Neuronal stem cell (in vitro differentiated cells): ENCODE measurements around the gene RAB11FIP3.
A peak's percentile ranks its signal among the peaks of the same experiment; 100 is the strongest.

Experiments
- DNase-seq: peaks from one replicate; pipeline ENCODE4 v3.0.0-alpha.2; 2013; ENCODE audit warnings: low spot score
- H2AFZ ChIP-seq: one replicate; pipeline ENCODE4 v1.6.1; 2013; ENCODE audit warnings: mild to moderate bottlenecking, low read length, inconsistent platforms
- H2AK5ac ChIP-seq: 2 replicates; pipeline ENCODE4 v1.6.1; 2013; ENCODE audit warnings: low read depth, mild to moderate bottlenecking, inconsistent platforms, low read length, moderate library complexity, mixed read lengths
- H2BK120ac ChIP-seq: 2 replicates; pipeline ENCODE4 v1.6.1; 2013; ENCODE audit warnings: low read depth, mild to moderate bottlenecking, inconsistent platforms, low read length, moderate library complexity, mixed read lengths
- H2BK12ac ChIP-seq: one replicate; pipeline ENCODE4 v1.6.1; 2013; ENCODE audit warnings: low read length, inconsistent platforms
- H2BK15ac ChIP-seq: 2 replicates; pipeline ENCODE4 v1.6.1; 2013; ENCODE audit warnings: mild to moderate bottlenecking, low read length, inconsistent platforms, mixed read lengths
- H2BK5ac ChIP-seq: one replicate; pipeline ENCODE4 v1.6.1; 2013; ENCODE audit warnings: inconsistent platforms, mild to moderate bottlenecking, low read length, moderate library complexity
- H3K14ac ChIP-seq: one replicate; pipeline ENCODE4 v1.6.1; 2013; ENCODE audit warnings: low read length, inconsistent platforms
- H3K18ac ChIP-seq: 2 replicates; pipeline ENCODE4 v1.6.1; 2013; ENCODE audit warnings: low read length, inconsistent platforms
- H3K23ac ChIP-seq: 2 replicates; pipeline ENCODE4 v1.6.1; 2013; ENCODE audit warnings: low read depth, mild to moderate bottlenecking, mixed read lengths, low read length, inconsistent platforms; ENCODE audit not compliant: poor library complexity
- H3K27ac ChIP-seq: replicated peaks from 3 replicates; pipeline ENCODE4 v1.5.1; 2013; ENCODE audit warnings: low read length, inconsistent platforms
- H3K27me3 ChIP-seq, 3 experiments: 2 replicates each; pipeline ENCODE4 v1.6.1; 2013; ENCODE audit warnings: low read length in 3 of 3, mild to moderate bottlenecking in 2 of 3, inconsistent platforms in 1 of 3, low read depth in 1 of 3, mixed read lengths in 1 of 3, moderate library complexity in 1 of 3; ENCODE audit not compliant: control insufficient read depth in 3 of 3, insufficient read depth in 3 of 3
- H3K36me3 ChIP-seq, 2 donors: replicated peaks in 1 of 2; 2 replicates each; pipeline ENCODE4 v1.6.1; 2013; ENCODE audit warnings: low read length in 2 of 2; ENCODE audit not compliant: control insufficient read depth in 2 of 2, insufficient read depth in 2 of 2
- H3K4ac ChIP-seq: 2 replicates; pipeline ENCODE4 v1.6.1; 2013; ENCODE audit warnings: inconsistent platforms, mild to moderate bottlenecking, low read length, moderate library complexity
- H3K4me1 ChIP-seq, 2 donors: 1 replicate in 1 of 2; 2 replicates in 1 of 2; pipeline ENCODE4 v1.6.1; 2013; ENCODE audit warnings: low read length in 2 of 2, low read depth in 1 of 2; ENCODE audit not compliant: control insufficient read depth in 2 of 2, insufficient read depth in 1 of 2
- H3K4me2 ChIP-seq: one replicate; pipeline ENCODE4 v1.6.1; 2013; ENCODE audit warnings: mild to moderate bottlenecking, low read length, inconsistent platforms; ENCODE audit not compliant: insufficient read depth, poor library complexity, severe bottlenecking
- H3K4me3 ChIP-seq, 2 donors: 2 replicates each; pipeline ENCODE4 v1.5.1; 2013; ENCODE audit warnings: low read length in 2 of 2, mild to moderate bottlenecking in 2 of 2, inconsistent platforms in 1 of 2, moderate library complexity in 1 of 2
- H3K79me1 ChIP-seq: one replicate; pipeline ENCODE4 v1.6.1; 2013; ENCODE audit warnings: low read depth, mild to moderate bottlenecking, inconsistent platforms, low read length, moderate library complexity
- H3K9ac ChIP-seq: one replicate; pipeline ENCODE4 v1.6.1; 2013; ENCODE audit warnings: mild to moderate bottlenecking, low read depth, low read length, inconsistent platforms; ENCODE audit not compliant: poor library complexity
- H3K9me3 ChIP-seq, 2 donors: replicated peaks in 1 of 2; 2 replicates each; pipeline versions ENCODE3 to v1.6.1; 2013; ENCODE audit warnings: low read length in 2 of 2, mild to moderate bottlenecking in 2 of 2, inconsistent platforms in 1 of 2, low read depth in 1 of 2, mixed read lengths in 1 of 2, moderate library complexity in 1 of 2; ENCODE audit not compliant: control insufficient read depth in 2 of 2, insufficient read depth in 1 of 2
- H4K8ac ChIP-seq: one replicate; pipeline ENCODE4 v1.6.1; 2013; ENCODE audit warnings: low read depth, mild to moderate bottlenecking, inconsistent platforms, low read length, moderate library complexity
- H4K91ac ChIP-seq: one replicate; pipeline ENCODE4 v1.6.1; 2013; ENCODE audit warnings: low read length, low read depth, mild to moderate bottlenecking, inconsistent platforms; ENCODE audit not compliant: poor library complexity
- WGBS, 2 donors: extraction: QIAGEN DNeasy Blood & Tissue Kit; methylation state at CpG; one replicate each; pipeline ENCODE4 v1.1.7; 2013; ENCODE audit warnings: missing lambda C conversion rate in 2 of 2, mixed read lengths in 1 of 2; ENCODE audit not compliant: insufficient read length in 2 of 2, insufficient replicate concordance in 1 of 2; ENCODE audit errors: extremely low coverage in 2 of 2; 5-methylcytosine and 5-hydroxymethylcytosine counted together

Gene RAB11FIP3

GRCh38 chr16:454397-454940 is 29.0 kb downstream of the RAB11FIP3 start:
- no peaks in the 10 kb centered on the region for H3K9me3 ChIP-seq
- no peak overlapping the region for H2BK12ac ChIP-seq
- no peak overlapping the region for H2AK5ac ChIP-seq
- no peak overlapping the region for H3K18ac ChIP-seq
- H3K27ac ChIP-seq = no peak overlapping the region
- H2BK120ac ChIP-seq = no peak overlapping the region
- no peak overlapping the region for H3K9ac ChIP-seq
- no peak overlapping the region for H3K4me2 ChIP-seq
- no peak overlapping the region for H3K4me3 ChIP-seq
- no peak overlapping the region for H2BK5ac ChIP-seq
- H3K23ac ChIP-seq = no peak overlapping the region
- peaks cover 0 to 12% of the 10 kb centered on the region in 2 donors for H3K36me3 ChIP-seq
- H3K4ac ChIP-seq = no peak overlapping the region
- no peak overlapping the region for H3K14ac ChIP-seq
- H4K91ac ChIP-seq = no peak overlapping the region
- DNase-seq = no peak
- no peak overlapping the region for H4K8ac ChIP-seq
- H3K79me1 ChIP-seq = peaks cover 5% of the 10 kb centered on the region
- peaks cover 6 to 14% of the 10 kb centered on the region in 2 donors for H3K4me1 ChIP-seq
- WGBS, 2 donors = no CpG with 5 or more reads among the region's 13 CpGs
- H2BK15ac ChIP-seq = no peak overlapping the region
- H3K27me3 ChIP-seq = no peaks in the 10 kb centered on the region
- no peak overlapping the region for H2AFZ ChIP-seq

- Histone ChIP-seq H2BK120ac (no peak overlapping the region), H2BK5ac (no peak overlapping the region), H3K9me3 (no peaks in the 10 kb centered on the region), H2BK15ac (no peak overlapping the region), H3K4ac (no peak overlapping the region), H3K18ac (no peak overlapping the region), H2AK5ac (no peak overlapping the region), H3K9ac (no peak overlapping the region), H3K23ac (peak overlapping the region; percentile 65), H3K4me3 (no peak overlapping the region), H2BK12ac (no peak overlapping the region), H3K27ac (no peak overlapping the region), H3K36me3 (peaks cover 0 to 13% of the 10 kb centered on the region in 2 donors), H3K79me1 (peaks cover 5% of the 10 kb centered on the region), H3K27me3 (no peaks in the 10 kb centered on the region), H3K4me2 (no peak overlapping the region), H3K14ac (no peak overlapping the region), H4K8ac (no peak overlapping the region), H3K4me1 (peaks cover 6 to 9% of the 10 kb centered on the region in 2 donors), H2AFZ (no peak overlapping the region), H4K91ac (no peak overlapping the region)
- WGBS, 2 donors = no CpG with 5 or more reads among the region's 12 CpGs
- DNase-seq = no peak
Measured at GRCh38 chr16:455453-455852, 30.0 kb downstream of the RAB11FIP3 start.

GRCh38 chr16:456891-457483 is 31.5 kb downstream of the RAB11FIP3 start:
- H2BK120ac ChIP-seq = no peak overlapping the region
- no peak for DNase-seq
- peaks cover 11% of the 10 kb centered on the region for H3K79me1 ChIP-seq
- no peak overlapping the region for H2BK12ac ChIP-seq
- H3K36me3 ChIP-seq = peaks cover 7 to 28% of the 10 kb centered on the region in 2 donors
- no peak overlapping the region for H3K23ac ChIP-seq
- no peak overlapping the region for H3K4me2 ChIP-seq
- H4K91ac ChIP-seq = no peak overlapping the region
- H3K14ac ChIP-seq = no peak overlapping the region
- no peak overlapping the region for H3K9ac ChIP-seq
- no CpG with 5 or more reads among the region's 11 CpGs for WGBS, 2 donors
- no peak overlapping the region for H4K8ac ChIP-seq
- H3K4ac ChIP-seq = no peak overlapping the region
- H3K27me3 ChIP-seq = no peaks in the 10 kb centered on the region
- H2AK5ac ChIP-seq = no peak overlapping the region
- peak overlapping the region; percentile 14 for H3K27ac ChIP-seq
- peaks cover 7 to 8% of the 10 kb centered on the region in 2 donors for H3K4me1 ChIP-seq
- H3K4me3 ChIP-seq = no peak overlapping the region
- no peak overlapping the region for H2BK5ac ChIP-seq
- H2AFZ ChIP-seq = no peak overlapping the region
- H2BK15ac ChIP-seq = no peak overlapping the region
- no peaks in the 10 kb centered on the region for H3K9me3 ChIP-seq
- H3K18ac ChIP-seq = no peak overlapping the region

GRCh38 chr16:457732-458400 is 32.4 kb downstream of the RAB11FIP3 start:
- WGBS, 2 donors = no CpG with 5 or more reads among the region's 14 CpGs
- Histone ChIP-seq H3K4me3 (no peak overlapping the region), H3K9ac (peak overlapping the region; percentile 2), H3K14ac (peak overlapping the region; percentile 38), H2BK5ac (no peak overlapping the region), H2AK5ac (peak overlapping the region; percentile 46), H3K4me1 (peaks cover 7 to 8% of the 10 kb centered on the region in 2 donors), H2BK12ac (peak overlapping the region; percentile 3), H3K4ac (no peak overlapping the region), H3K18ac (peak overlapping the region; percentile 57), H4K91ac (no peak overlapping the region), H2BK15ac (no peak overlapping the region), H2BK120ac (no peak overlapping the region), H3K79me1 (peaks cover 11% of the 10 kb centered on the region), H3K9me3 (no peaks in the 10 kb centered on the region), H3K4me2 (no peak overlapping the region), H3K23ac (peak overlapping the region; percentile 73), H3K36me3 (peaks cover 11 to 37% of the 10 kb centered on the region in 2 donors), H2AFZ (no peak overlapping the region), H4K8ac (no peak overlapping the region), H3K27me3 (no peaks in the 10 kb centered on the region), H3K27ac (no peak overlapping the region)
- DNase-seq = no peak
